ENCODE data around the gene MAD1L1. TPM values are rescaled to one million over a fixed set of nuclear protein-coding genes. Genes with fewer than 3 reads are reported as not detected.
"Not testable (repeated sequence)": the region's sequence is repeated elsewhere in the genome, so short reads cannot be mapped to it uniquely, and the experiment has no call there.

Gene MAD1L1
- total and polyA plus RNA-seq, 7 donors = 11.7 to 17.5 (median 15.6) TPM

DNA sequence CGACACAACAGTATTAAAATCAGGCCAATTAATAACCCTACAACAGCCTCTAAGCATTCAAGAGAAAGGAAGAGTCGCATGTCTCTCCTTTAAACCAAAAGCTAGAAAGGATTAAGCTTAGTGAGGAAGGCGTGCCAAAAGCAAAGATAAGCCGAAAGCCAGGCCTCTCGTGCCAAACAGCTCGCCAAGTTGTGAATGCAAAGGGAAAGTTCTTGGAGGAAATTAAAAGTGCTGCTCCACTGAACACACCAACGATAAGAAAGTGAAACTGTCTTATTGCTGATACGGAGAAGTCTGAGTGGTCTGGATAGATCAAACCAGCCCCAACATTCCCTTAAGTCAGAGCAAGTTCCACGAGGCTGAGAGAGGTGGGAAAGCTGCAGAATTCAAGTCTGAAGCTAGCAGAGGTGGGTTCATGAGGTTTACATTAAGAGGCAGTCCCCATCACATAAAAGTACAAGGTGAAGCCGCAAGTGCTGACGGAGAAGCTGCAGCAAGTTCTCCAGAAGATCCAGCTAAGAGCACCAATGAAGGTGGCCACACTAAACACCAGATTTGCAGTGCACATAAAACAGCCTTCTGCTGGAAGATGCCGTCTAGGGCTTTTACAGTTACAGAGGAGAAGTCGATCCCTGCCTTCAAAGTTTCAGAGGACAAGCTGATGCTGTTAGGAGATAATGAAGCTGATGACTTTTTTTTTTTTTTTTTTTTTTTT, 194.8 kb downstream of the MAD1L1 start:
- TF ChIP-seq, protein P1, sequence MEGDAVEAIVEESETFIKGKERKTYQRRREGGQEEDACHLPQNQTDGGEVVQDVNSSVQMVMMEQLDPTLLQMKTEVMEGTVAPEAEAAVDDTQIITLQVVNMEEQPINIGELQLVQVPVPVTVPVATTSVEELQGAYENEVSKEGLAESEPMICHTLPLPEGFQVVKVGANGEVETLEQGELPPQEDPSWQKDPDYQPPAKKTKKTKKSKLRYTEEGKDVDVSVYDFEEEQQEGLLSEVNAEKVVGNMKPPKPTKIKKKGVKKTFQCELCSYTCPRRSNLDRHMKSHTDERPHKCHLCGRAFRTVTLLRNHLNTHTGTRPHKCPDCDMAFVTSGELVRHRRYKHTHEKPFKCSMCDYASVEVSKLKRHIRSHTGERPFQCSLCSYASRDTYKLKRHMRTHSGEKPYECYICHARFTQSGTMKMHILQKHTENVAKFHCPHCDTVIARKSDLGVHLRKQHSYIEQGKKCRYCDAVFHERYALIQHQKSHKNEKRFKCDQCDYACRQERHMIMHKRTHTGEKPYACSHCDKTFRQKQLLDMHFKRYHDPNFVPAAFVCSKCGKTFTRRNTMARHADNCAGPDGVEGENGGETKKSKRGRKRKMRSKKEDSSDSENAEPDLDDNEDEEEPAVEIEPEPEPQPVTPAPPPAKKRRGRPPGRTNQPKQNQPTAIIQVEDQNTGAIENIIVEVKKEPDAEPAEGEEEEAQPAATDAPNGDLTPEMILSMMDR (IDR thresholded peaks at IDR 0.05) = no peak
- no peaks in the 10 kb centered on the region for H3K9me3 ChIP-seq
- DNase-seq (peak; percentile 12 to 20), ATAC-seq (peak in 1 of 4 donors; percentile 41)
- H3K27me3 ChIP-seq (ENCODE audit: insufficient read depth in 3 of 3, low read length in 2 of 3) = no peaks in the 10 kb centered on the region
- intact Hi-C loops (cut with DNase I) = no loop called here
- 37 to 49% (median 37%) methylated on average over 13 of the region's 13 CpGs for WGBS, 3 donors
- no peak overlapping the region for H3K27ac ChIP-seq
- no peaks in the 10 kb centered on the region for H3K4me1 ChIP-seq
- peak overlapping the region; percentile 10 for H3K4me3 ChIP-seq
- H3K36me3 ChIP-seq (ENCODE audit: insufficient read depth in 1 of 2, low read depth in 1 of 2) = no peaks in the 10 kb centered on the region

DNA sequence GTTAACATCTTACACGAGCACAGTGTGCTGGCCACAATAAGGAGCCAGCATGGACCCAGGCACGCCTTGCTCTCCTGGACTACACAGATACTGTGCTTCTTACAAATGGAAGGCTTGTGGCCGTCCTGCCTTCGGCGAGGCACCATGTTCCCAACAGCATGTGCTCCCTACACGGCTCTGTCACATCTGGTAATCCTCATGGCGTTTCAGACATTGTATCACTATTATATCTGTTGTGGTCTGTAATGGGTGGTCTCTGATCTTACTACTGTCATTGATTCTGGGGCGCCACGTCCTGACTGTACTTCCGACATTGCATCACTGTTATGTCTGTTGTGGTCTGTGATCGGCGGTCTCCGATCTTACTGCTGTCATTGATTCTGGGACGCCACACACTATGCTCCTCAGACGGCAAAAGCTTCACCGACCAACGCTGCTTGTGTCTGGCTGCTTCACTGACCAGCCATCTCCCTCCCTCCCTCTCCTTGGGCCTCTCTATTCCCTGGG, 195.4 kb downstream of the MAD1L1 start:
- H3K4me1 ChIP-seq = no peaks in the 10 kb centered on the region
- TF ChIP-seq, protein P1 (IDR thresholded peaks at IDR 0.05) = no peak
- H3K4me3 ChIP-seq = peak overlapping the region; percentile 10
- ATAC-seq (peak in 1 of 4 donors; percentile 29), DNase-seq (peak; percentile 9 to 14)
- 81 to 84% (median 84%) methylated on average over 17 of the region's 17 CpGs for WGBS, 3 donors
- no peak overlapping the region for H3K27ac ChIP-seq
- no peaks in the 10 kb centered on the region for H3K36me3 ChIP-seq (ENCODE audit: insufficient read depth in 1 of 2, low read depth in 1 of 2)
- H3K9me3 ChIP-seq = no peaks in the 10 kb centered on the region
- intact Hi-C loops (cut with DNase I) = no loop called here
- no peaks in the 10 kb centered on the region for H3K27me3 ChIP-seq (ENCODE audit: insufficient read depth in 3 of 3, low read length in 2 of 3)

DNA sequence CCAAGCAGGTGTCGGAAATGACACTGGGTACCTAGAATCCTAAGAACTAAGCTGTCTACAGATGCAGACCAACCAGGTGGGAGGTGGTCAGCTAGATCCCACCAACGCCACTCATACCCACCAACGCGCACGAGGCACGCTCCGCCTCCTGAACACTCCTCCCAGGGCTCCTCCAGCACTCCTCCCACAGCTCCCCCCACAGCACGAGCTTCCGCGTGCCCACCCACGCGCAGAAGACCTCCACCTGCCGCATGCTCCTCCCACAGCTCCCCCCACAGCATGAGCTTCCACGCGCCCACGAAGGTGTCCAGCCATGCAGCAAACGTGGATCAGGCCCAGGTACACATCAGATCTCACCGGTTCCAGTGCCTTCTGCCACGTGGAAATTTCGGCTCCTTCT, 196.0 kb downstream of the MAD1L1 start:
- Histone ChIP-seq H3K4me1 (no peaks in the 10 kb centered on the region), H3K27ac (no peak overlapping the region), H3K36me3 (ENCODE audit: insufficient read depth in 1 of 2, low read depth in 1 of 2) (no peaks in the 10 kb centered on the region), H3K9me3 (no peaks in the 10 kb centered on the region), H3K27me3 (ENCODE audit: insufficient read depth in 3 of 3, low read length in 2 of 3) (no peaks in the 10 kb centered on the region), H3K4me3 (no peak overlapping the region)
- TF ChIP-seq, protein P1 (IDR thresholded peaks at IDR 0.05) = no peak
- WGBS, 3 donors = 92 to 93% (median 92%) methylated on average over 20 of the region's 20 CpGs
- ATAC-seq (no peak), DNase-seq (peak; percentile 5 to 34)
- intact Hi-C loops (cut with DNase I) = no loop called here

DNA sequence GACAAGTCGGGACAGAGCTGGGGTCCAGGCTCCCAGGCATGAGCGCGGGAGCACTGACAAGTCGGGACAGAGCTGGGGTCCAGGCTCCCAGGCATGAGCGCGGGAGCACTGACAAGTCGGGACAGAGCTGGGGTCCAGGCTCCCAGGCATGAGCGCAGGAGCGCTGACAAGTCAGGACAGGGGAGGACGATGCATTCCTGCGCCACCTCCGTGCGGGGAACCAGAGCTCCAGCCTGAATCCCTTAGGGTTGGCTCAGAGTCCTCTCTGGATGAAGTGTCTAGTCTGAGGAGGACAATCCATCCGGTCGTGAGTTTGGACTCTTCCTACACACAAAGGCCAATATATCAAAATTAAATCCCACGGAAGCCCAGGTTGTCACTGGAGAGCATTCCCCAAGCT, 196.5 kb downstream of the MAD1L1 start:
- H3K36me3 ChIP-seq (ENCODE audit: insufficient read depth in 1 of 2, low read depth in 1 of 2) = not testable (repeated sequence)
- 97 to 99% (median 98%) methylated on average over 10 to 12 of the region's 16 CpGs for WGBS, 3 donors

DNA sequence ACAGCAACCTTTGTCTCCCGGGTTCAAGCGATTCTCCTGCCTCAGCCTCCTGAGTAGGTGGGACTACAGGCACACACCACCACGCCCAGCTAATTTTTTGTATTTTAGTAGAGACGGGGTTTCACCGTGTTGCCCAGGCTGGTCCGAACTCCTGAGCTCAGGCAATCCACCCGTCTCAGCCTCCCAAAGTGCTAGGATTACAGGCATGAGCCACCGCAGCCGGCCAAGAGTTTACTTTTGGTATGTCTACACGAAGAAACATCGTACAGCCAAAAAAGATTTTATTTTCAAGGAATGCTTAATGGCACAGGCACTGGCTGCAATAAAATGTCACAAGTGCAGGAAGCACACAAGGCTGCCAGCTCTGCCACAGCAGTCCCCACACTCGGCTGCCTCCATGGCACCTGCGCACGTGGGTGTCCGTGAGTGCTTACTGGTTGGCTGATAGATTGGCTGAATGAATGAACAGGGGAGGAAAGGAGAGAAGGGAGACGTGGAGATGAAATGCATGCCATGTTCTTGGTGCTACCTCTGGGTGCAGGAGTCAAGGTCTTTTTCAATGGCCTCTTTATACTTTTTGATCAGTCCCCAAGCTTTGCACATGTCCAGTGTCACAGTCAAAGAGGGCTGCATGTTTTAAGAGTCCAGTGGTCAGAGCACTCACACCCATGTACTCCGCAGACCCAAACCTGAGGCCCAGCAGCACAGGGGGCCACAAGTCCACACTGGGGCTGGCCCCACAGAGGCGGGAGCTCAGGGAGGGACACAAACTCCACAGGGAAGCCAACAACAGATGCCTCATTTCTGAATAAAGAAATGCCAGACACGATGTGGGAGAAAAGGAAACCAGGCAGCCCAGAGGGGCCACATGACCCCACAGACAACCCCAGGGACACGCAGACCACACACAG, 198.2 kb downstream of the MAD1L1 start:
- Histone ChIP-seq H3K27ac (no peak overlapping the region), H3K36me3 (ENCODE audit: insufficient read depth in 1 of 2, low read depth in 1 of 2) (no peaks in the 10 kb centered on the region), H3K9me3 (no peaks in the 10 kb centered on the region), H3K4me1 (no peaks in the 10 kb centered on the region), H3K27me3 (ENCODE audit: insufficient read depth in 3 of 3, low read length in 2 of 3) (no peaks in the 10 kb centered on the region), H3K4me3 (no peak overlapping the region)
- TF ChIP-seq, protein P1 (IDR thresholded peaks at IDR 0.05) = no peak
- ATAC-seq (no peak), DNase-seq (peak; percentile 7 to 29)
- intact Hi-C loops (cut with DNase I) = no loop called here
- WGBS, 3 donors = 84 to 90% (median 88%) methylated on average over 20 of the region's 20 CpGs

More for the DNA sequence above, 196.5 kb downstream of the MAD1L1 start:
- H3K4me1 ChIP-seq; H3K27ac ChIP-seq; H3K4me3 ChIP-seq; intact Hi-C loops (cut with DNase I); H3K9me3 ChIP-seq; ATAC-seq; H3K27me3 ChIP-seq (ENCODE audit: insufficient read depth in 3 of 3, low read length in 2 of 3): not testable (repeated sequence)
- DNase-seq = peak in 1 of 2 donors; percentile 19
